AG10803 (cell line): ENCODE results near the gene KCNJ18.
"Not testable (repeated sequence)": the region's sequence is repeated elsewhere in the genome, so short reads cannot be mapped to it uniquely, and the experiment has no call there.

Experiments used
- DNase-seq: peaks from one replicate; pipeline ENCODE4 v3.0.0; 2010; ENCODE audit warnings: low read depth
- H3K4me3 ChIP-seq: 2 replicates; pipeline ENCODE4 v1.5.1; 2011; ENCODE audit warnings: mild to moderate bottlenecking, low read length, control low read depth
- TF ChIP-seq, protein P1 (sequence below): conservative IDR thresholded peaks from 2 replicates; pipeline ENCODE4 v1.5.1; 2011; ENCODE audit warnings: mild to moderate bottlenecking, low read length, control low read depth, inconsistent platforms

KCNJ18 gene

DNA sequence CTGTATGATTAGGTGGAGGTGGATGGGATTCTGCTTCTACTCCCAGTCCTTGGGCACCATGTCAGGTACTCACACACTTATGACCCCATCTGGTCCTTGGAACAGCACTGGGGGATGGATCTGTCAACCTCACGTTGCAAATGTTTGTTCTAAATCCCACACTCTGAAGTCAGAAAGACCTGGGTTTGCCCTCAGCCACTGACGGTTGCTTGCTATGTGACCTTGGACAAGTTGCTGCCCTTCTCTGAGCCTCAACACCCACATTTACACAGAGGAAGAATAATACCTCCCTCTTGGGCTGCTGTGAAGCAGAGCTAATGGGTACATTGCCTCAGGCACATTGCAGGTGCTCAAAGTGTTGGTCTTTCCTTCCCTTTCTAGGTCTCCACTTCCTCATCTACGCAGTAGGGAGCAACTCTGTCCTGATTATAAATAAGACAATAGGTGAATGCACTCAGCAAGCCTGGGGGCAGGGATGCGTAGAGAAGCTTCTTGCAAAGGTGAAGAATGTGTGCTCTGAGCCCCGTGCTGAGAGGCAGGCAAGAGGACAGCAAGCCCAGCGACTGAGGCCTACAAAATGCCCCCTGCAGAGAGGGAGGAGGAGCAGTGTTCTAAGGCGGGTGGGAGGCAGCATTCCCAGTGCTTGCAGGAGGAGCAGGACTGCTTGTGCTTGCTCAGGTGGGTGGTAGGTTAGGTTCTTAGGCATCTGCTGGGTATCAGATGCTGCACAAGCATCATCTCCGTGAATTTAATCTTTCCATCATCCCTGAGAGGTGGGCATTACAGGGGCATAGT is 21.8 kb upstream of the KCNJ18 start:
- H3K4me3 ChIP-seq, DNase-seq: not testable (repeated sequence)

DNA sequence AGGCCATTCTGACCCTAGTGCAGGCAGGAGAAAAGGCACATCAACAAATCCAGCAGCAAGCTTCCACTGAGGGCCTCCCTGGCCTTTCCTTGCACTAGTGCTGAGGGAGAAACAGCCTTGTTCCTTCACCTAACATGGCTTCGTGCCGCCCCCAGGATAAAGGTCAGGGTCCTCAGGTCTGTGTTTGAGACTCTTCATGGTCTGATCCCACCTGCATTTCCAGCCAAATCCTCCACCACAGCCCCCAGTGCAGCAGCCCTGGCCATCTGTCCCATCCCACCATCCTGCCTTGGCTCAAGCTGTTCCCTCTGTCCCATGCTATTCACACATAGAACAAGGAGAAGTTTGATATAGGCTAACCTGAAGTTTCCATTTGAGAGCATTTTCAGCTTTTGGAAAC is 20.9 kb upstream of the KCNJ18 start:
- not testable (repeated sequence) for DNase-seq, H3K4me3 ChIP-seq

DNA sequence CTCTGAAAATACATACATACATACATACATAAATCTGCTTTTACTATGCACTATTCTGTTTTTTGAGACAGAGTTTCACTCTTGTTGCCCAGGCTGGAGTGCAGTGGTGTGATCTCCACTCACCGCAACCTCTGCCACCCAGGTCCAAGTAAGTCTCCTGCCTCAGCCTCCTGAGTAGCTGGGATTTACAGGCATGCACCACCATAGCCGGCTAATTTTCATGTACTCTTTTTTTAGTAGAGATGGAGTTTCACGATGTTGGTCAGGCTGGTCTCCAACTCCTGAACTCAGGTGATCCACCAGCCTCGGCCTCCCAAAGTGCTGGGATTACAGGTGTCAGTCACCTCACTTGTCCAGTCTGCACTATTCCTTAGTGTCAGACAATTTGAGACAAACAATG is 20.5 kb upstream of the KCNJ18 start:
- DNase-seq, H3K4me3 ChIP-seq: not testable (repeated sequence)

DNA sequence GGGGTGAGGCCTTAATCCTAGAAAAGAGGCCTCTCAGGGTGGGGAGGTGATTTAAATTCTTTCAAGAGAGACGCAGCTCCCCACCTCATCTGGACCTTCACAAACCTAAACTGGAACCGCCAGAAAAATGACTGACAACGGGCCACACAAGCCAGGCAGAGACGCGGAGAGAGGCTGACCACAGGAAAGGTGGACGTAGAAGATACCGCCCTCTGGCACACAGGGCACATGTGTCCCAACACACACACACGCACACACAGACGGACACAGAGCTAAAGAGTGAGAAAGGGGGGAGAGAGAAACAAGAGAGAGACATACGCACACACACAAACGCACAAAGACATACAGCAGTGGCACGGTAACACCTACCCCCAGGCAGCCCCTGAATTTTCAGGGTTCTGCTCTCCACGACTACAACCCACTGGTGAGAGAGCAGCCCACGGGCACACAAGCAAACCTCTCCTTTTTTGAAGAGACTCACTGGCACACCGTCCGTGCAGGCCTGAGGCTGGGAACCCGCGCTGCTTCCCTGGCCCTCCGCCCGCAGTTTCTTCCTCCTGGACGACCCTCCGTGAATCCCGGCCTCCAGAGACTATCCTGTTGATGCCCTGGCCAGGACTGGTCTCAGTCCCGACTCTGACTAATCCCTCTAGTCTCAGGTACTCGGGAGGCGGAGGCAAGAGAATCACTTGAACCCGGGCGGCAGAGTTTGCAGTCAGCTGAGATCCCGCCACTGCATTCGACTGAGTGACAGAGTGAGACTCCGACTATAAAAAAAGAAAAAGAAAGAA is 18.7 kb upstream of the KCNJ18 start:
- H3K4me3 ChIP-seq, DNase-seq: not testable (repeated sequence)

DNA sequence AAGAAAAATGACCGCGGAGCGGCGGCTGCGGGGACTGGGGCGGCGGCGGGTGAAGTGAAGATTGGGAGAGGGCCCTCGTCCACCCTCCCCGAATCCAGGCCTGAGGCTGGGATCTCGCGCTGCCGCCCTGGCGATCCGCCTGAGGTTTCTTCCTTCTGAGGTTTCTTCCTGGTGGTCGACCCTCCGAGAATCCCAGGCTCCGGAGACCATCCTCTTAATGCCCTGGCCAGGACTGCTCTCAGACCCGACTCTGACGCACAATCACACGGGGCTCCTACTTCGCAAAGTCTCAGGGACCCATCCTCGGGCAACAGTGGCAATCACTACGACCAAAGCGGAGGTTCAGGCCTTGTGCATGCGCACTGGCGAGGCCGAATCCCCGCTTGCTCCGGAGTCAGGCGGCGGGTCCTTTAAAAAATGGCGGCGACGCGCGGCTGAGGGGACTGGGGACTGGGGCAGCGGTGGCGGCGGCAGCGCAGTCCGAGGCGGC is 18.0 kb upstream of the KCNJ18 start:
- TF ChIP-seq, protein P1, sequence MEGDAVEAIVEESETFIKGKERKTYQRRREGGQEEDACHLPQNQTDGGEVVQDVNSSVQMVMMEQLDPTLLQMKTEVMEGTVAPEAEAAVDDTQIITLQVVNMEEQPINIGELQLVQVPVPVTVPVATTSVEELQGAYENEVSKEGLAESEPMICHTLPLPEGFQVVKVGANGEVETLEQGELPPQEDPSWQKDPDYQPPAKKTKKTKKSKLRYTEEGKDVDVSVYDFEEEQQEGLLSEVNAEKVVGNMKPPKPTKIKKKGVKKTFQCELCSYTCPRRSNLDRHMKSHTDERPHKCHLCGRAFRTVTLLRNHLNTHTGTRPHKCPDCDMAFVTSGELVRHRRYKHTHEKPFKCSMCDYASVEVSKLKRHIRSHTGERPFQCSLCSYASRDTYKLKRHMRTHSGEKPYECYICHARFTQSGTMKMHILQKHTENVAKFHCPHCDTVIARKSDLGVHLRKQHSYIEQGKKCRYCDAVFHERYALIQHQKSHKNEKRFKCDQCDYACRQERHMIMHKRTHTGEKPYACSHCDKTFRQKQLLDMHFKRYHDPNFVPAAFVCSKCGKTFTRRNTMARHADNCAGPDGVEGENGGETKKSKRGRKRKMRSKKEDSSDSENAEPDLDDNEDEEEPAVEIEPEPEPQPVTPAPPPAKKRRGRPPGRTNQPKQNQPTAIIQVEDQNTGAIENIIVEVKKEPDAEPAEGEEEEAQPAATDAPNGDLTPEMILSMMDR, result no peak
- H3K4me3 ChIP-seq, result no peak overlapping the region
- DNase-seq, result no peak

DNA sequence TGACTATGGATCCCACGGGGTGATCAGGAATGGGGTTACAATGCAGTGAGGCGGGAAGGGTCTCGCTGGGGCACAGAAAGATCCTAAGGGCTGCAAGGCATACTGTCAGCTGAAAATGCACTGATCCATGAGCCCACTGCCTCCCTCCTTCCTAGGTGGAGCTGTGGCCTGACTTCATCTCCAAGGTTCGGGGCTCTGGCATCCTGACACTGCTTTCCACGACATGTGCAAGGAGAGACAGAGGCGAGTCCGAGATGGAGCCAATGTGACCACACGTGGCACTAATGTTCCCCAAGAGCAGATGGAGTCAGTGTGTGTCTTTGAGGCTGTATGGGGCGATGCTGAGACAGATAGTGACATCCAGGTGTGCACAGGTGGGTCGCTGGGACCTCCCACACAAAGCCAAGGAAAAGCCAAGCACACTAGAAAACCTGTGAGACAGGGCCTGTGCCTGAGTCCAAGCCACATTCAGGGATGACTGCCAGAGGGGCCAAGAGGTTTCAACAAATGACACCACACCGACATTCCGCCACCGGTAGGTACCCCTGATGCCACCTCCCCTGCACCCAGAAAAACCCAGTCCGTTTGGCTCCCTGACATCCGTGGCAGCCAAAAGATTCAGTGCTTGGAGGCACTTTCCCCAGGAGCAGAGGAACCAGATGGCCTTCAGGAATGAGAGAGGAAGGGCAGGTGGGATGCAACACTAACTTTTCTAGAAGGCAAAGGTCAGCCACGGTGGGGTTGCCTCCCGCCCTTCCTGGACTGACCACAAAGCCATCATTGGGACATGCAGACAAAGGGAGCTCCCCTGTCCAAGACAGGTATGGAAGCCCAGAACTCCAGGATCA is 17.2 kb upstream of the KCNJ18 start:
- H3K4me3 ChIP-seq, DNase-seq: not testable (repeated sequence)

DNA sequence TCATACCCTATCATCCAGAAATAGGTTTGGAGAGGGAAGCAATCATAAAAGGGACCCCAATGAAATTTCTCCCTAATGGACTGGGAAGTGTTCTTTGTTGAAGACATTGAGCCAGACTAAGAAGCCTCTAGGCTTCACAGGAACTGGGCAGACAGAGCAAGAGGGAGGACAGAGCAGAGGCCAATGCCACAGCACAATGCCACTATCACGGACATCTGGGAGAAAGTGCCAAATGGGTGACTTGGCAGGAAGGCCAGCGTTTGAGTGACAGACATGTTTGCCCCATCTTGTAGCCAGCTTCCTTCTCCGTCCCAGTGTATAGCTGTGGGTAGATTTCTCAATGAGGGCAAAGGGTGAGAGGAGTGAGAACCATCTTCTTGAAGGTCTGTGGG is 16.6 kb upstream of the KCNJ18 start:
- not testable (repeated sequence) for DNase-seq, H3K4me3 ChIP-seq

DNA sequence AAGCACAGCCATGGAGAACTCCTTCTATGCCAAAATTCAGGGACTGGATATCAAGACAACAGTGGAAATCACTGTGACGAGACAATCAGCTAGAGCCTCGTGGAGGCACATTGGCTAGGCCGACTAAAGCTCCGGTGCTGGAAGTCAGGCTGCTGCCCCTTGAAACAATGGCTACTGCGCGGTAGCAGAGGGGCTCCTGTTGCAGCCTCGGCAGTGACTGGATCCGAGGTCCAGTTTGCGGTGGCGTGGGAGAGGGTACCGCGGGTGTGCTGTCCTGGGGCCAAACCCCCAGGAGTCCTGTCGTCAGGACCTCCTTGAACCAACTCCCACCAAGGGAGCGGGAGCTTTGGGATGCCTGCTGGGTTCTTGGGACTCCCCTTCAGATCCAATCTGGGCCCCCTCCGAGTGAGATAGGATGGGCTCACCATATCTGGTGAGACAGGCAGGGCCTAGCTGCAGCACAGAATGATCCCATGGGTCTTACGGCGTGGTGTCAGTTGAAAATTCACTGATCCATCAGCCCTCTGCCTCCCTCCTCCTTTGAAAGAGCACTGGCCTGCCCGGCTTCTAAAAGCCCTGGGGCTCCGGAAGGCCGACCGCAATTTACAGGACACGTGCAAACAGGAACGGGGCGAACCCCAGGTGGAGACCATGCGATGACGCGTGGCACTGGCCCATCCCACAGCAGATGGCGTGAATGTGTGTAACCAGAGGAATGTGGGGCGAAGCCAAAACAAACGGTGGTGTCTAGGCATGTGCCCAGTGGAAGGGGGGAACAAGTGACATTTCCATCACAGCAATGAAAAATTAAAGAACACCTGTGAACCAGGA is 15.8 kb upstream of the KCNJ18 start:
- no peak overlapping the region for H3K4me3 ChIP-seq
- no peak for DNase-seq
- TF ChIP-seq, protein P1, result no peak

DNA sequence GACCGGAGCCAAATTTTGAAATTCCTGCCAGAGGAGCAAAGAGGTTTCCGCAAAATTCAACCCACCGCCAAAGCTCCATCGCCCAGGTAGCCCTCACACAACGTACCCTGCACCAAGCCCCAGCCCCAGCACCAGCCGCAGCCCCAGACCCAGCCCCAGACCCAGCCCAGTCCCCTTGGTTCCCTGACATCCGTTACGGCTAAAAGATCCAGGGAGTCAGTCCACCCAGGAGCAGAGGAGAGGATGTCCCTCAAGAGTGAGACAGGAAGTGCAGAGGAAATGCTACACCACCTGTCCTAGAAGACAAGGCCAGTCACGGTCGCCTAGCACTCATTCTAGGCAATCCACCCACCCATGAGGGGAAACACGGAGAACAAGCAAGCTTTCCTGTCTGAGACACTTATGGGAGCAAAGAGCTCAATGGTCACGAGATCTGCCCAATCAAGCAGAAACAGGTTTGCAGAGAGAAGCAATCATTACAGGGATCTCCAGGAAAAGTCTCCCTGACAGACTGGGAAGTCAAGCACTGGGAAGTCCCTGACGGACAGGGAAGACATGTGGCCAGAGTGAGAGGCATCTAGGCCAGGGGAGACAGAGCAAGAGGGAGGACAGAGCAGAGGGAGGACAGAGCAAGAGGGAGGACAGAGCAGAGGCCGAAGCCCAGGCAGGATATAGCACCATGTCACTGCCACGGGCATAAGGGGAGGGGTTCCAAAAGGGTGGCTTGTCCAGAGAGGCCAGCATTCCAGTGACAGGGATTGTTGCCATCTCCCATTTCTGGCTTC is 15.0 kb upstream of the KCNJ18 start:
- H3K4me3 ChIP-seq, result no peak overlapping the region
- no peak for DNase-seq
- TF ChIP-seq, protein P1, result no peak
